Measurements from ENCODE around the gene C1QTNF8. TPM values are rescaled to one million over a fixed set of nuclear protein-coding genes. Genes with fewer than 3 reads are reported as not detected.

C1QTNF8 gene
- total RNA-seq, 3 donors from 2014 or later (not counting 1 experiment from before 2014, with no cell fraction given) = not detected

DNA sequence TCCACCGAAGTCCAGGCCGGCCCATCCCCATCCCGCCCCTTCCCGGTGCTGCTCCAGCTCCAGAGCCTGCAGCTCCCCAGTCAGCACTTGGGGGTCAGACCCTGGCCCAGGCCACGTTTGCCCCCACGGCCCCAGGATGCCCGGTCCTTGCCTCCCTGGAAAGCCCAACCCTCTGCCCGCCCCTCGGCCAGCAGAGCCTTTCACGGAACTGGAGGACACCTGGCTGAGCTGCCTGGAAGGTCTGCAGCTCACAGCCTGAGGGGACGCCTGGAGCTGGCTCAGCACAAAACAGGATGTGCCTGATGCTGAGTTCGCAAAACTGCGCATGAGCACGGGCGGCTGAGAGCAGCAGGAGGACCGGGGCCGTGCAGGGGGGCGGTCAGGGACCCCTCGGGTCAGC lies 53.2 kb downstream of the C1QTNF8 start:
- intact Hi-C loops (cut with micrococcal nuclease) = no loop called here
- no peak for TF ChIP-seq CTCF (IDR thresholded peaks at IDR 0.05)
- ATAC-seq = no peak
- Histone ChIP-seq H3K4me3 (ENCODE audit: low read length) (no peak overlapping the region), H3K4me1 (ENCODE audit: control insufficient read depth, insufficient read depth, low read length) (no peaks in the 10 kb centered on the region), H3K9me3 (ENCODE audit: control insufficient read depth, insufficient read depth, low read length) (no peaks in the 10 kb centered on the region), H3K36me3 (ENCODE audit: control insufficient read depth, insufficient read depth, low read length) (no peaks in the 10 kb centered on the region), H3K27ac (ENCODE audit: low read length) (no peak overlapping the region), H3K27me3 (ENCODE audit: control insufficient read depth, insufficient read depth, low read length) (no peaks in the 10 kb centered on the region)
- peaks cover 0 to 7% of the 10 kb centered on the region in 2 donors for H3K27me3 Mint-ChIP-seq (ENCODE audit: low read depth in 2 of 2)
- no peaks in the 10 kb centered on the region for H3K9me3 Mint-ChIP-seq
- H3K27ac Mint-ChIP-seq = no peak overlapping the region
- 80% methylated on average over 19 of the region's 19 CpGs for WGBS (ENCODE audit: insufficient coverage)
- no peak overlapping the region for H3K4me3 Mint-ChIP-seq
- DNase-seq = peak in 1 of 2 donors; percentile 22
- no peaks in the 10 kb centered on the region for H3K36me3 Mint-ChIP-seq
- no peaks in the 10 kb centered on the region for H3K4me1 Mint-ChIP-seq

- H3K9me3 ChIP-seq (ENCODE audit: control insufficient read depth, insufficient read depth, low read length) = no peaks in the 10 kb centered on the region
- Mint-ChIP-seq H3K4me3 (no peak overlapping the region), H3K4me1 (no peaks in the 10 kb centered on the region), H3K9me3 (no peaks in the 10 kb centered on the region), H3K27ac (no peak overlapping the region), H3K36me3 (no peaks in the 10 kb centered on the region), H3K27me3 (ENCODE audit: low read depth in 2 of 2) (peaks cover 0 to 7% of the 10 kb centered on the region in 2 donors)
- H3K4me3 ChIP-seq (ENCODE audit: low read length) = no peak overlapping the region
- ATAC-seq (no peak), DNase-seq (no peak)
- intact Hi-C loops (cut with micrococcal nuclease) = no loop called here
- H3K27ac ChIP-seq (ENCODE audit: low read length) = no peak overlapping the region
- H3K36me3 ChIP-seq (ENCODE audit: control insufficient read depth, insufficient read depth, low read length) = no peaks in the 10 kb centered on the region
- no peaks in the 10 kb centered on the region for H3K4me1 ChIP-seq (ENCODE audit: control insufficient read depth, insufficient read depth, low read length)
- TF ChIP-seq CTCF (IDR thresholded peaks at IDR 0.05) = no peak
- no peaks in the 10 kb centered on the region for H3K27me3 ChIP-seq (ENCODE audit: control insufficient read depth, insufficient read depth, low read length)
- WGBS (ENCODE audit: insufficient coverage) = 94% methylated on average over 15 of the region's 15 CpGs
These were observed 53.8 kb downstream of the C1QTNF8 start for GRCh38 chr16:1042049-1042744.

DNA sequence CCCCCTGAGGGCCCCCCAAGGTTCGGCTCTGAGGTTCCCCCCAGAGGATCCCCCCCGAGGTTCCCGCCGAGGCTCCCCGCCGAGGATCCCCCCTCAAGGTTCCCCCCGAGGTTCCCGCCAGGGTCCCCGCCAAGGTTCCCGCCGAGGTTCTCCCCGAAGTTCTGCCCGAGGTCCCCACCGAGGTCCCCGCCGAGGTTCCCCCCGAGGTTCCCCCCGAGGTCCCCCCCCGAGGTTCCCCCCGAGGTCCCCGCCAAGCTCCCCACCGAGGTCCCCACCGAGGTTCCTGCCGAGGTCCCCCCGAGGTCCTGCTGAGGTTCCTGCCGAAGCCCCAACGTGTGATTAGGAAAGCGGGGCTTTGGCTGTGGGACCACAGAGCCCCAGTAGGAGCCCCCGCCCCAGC lies 55.7 kb downstream of the C1QTNF8 start:
- Mint-ChIP-seq H3K4me1 (no peaks in the 10 kb centered on the region), H3K27ac (no peak overlapping the region), H3K9me3 (no peaks in the 10 kb centered on the region), H3K27me3 (ENCODE audit: low read depth in 2 of 2) (peaks cover 0 to 7% of the 10 kb centered on the region in 2 donors), H3K4me3 (no peak overlapping the region), H3K36me3 (no peaks in the 10 kb centered on the region)
- intact Hi-C loops (cut with micrococcal nuclease) = no loop called here
- Histone ChIP-seq H3K9me3 (ENCODE audit: control insufficient read depth, insufficient read depth, low read length) (no peaks in the 10 kb centered on the region), H3K4me3 (ENCODE audit: low read length) (no peak overlapping the region), H3K4me1 (ENCODE audit: control insufficient read depth, insufficient read depth, low read length) (no peaks in the 10 kb centered on the region), H3K27ac (ENCODE audit: low read length) (no peak overlapping the region), H3K27me3 (ENCODE audit: control insufficient read depth, insufficient read depth, low read length) (no peaks in the 10 kb centered on the region), H3K36me3 (ENCODE audit: control insufficient read depth, insufficient read depth, low read length) (no peaks in the 10 kb centered on the region)
- DNase-seq (no peak), ATAC-seq (no peak)
- 93% methylated on average over 29 of the region's 29 CpGs for WGBS (ENCODE audit: insufficient coverage)
- no peak for TF ChIP-seq CTCF (IDR thresholded peaks at IDR 0.05)

DNA sequence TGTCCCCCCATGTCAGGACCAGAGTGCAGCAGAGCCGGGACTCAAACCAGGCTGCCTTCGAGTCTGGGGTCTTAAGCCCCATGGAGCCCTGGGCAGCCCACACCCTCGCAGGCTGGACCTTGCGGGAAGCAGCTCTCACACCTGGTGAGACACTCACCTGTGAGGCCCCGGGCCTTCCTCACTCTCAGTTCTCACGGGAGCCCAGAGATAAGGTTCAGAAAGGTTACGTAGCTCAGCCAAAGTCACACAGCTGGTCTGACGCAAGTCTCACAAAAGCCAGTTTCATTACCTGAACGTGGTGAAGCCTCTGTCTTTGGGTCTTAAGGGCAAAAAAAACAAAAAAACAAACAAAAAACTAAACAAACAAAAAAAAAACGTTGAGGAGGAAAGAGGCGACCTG lies 56.3 kb downstream of the C1QTNF8 start:
- Mint-ChIP-seq H3K9me3 (no peaks in the 10 kb centered on the region), H3K4me1 (no peaks in the 10 kb centered on the region), H3K4me3 (no peak overlapping the region), H3K36me3 (no peaks in the 10 kb centered on the region), H3K27me3 (ENCODE audit: low read depth in 2 of 2) (peaks cover 0 to 7% of the 10 kb centered on the region in 2 donors), H3K27ac (no peak overlapping the region)
- Histone ChIP-seq H3K27ac (ENCODE audit: low read length) (no peak overlapping the region), H3K27me3 (ENCODE audit: control insufficient read depth, insufficient read depth, low read length) (no peaks in the 10 kb centered on the region), H3K4me3 (ENCODE audit: low read length) (no peak overlapping the region), H3K9me3 (ENCODE audit: control insufficient read depth, insufficient read depth, low read length) (no peaks in the 10 kb centered on the region), H3K36me3 (ENCODE audit: control insufficient read depth, insufficient read depth, low read length) (no peaks in the 10 kb centered on the region), H3K4me1 (ENCODE audit: control insufficient read depth, insufficient read depth, low read length) (no peaks in the 10 kb centered on the region)
- ATAC-seq (no peak), DNase-seq (no peak)
- WGBS (ENCODE audit: insufficient coverage) = 84% methylated on average over 11 of the region's 11 CpGs
- intact Hi-C loops (cut with micrococcal nuclease) = no loop called here
- TF ChIP-seq CTCF (IDR thresholded peaks at IDR 0.05) = no peak

All from natural killer cell (primary cell).